HCT116 (cell line): ENCODE results near the gene CFAP99. TPM values are rescaled to one million over a fixed set of nuclear protein-coding genes. Genes with fewer than 3 reads are reported as not detected.

Source experiments
- ATAC-seq: fragments of 200-7000 bp; cut with Tn5 transposase; 2 replicates; pipeline ENCODE4 v1.9.1; 2020; ENCODE audit warnings: mild to moderate bottlenecking, moderate library complexity
- BruUV-seq: library from RNA; stranded (reverse); fragments of 400-500 nt; replicated peaks from 2 replicates; lab custom pipeline; 2021; lab: Mats Ljungman, UMichigan
- CTCF ChIA-PET: fragments of 300-600 bp; sonication (Branson Sonifier 250); formaldehyde crosslinking; loops from one replicate; lab custom pipeline; 2021; ENCODE audit warnings: antibody characterized with exemption; lab: Charles Lee
- POLR2A ChIA-PET: fragments of 300-600, 350-600 bp; sonication (Branson Sonifier 250); formaldehyde crosslinking; loops from one replicate; lab custom pipeline; 2021; ENCODE audit warnings: antibody characterized with exemption; lab: Charles Lee
- RAD21 ChIA-PET, 2 experiments: fragments of 300-600 bp; sonication (Branson Sonifier 250); formaldehyde crosslinking; loops; one replicate each; lab custom pipeline; 2023; ENCODE audit warnings: low total read pairs in 2 of 2; ENCODE audit not compliant: uncharacterized antibody in 2 of 2, unreplicated experiment in 2 of 2, low non-redundant PET in 1 of 2; lab: Charles Lee
- DNase-seq: peaks from one replicate; pipeline ENCODE4 v3.0.0-alpha.2; 2010; ENCODE audit warnings: low read depth, low spot score
- H2AFZ ChIP-seq: fragments of 200-600 bp; shearing (Covaris generic), sonication (generic); 2 replicates; pipeline ENCODE4 v1.6.1; 2017; ENCODE audit warnings: low read depth, mixed run types, mixed read lengths, antibody characterized with exemption, low read length; ENCODE audit not compliant: poor library complexity, severe bottlenecking
- H3K27ac ChIP-seq: 2 replicates; pipeline ENCODE4 v1.5.1; 2012; ENCODE audit warnings: low read depth, low read length
- H3K27me3 ChIP-seq: fragments of 200-600 bp; sonication (generic); 2 replicates; pipeline ENCODE4 v1.6.1; 2016; ENCODE audit warnings: mixed run types, low read length, mixed read lengths; ENCODE audit not compliant: insufficient read depth
- H3K36me3 ChIP-seq, 2 experiments: fragments of 200-500 bp in 1 of 2; fragments of 200-600 bp in 1 of 2; sonication (Bioruptor generic) in 1 of 2; sonication (generic) in 1 of 2; 2 replicates each; pipeline versions ENCODE4 v1.5.1 to v1.6.1; 2014 to 2016; ENCODE audit warnings: low read length in 2 of 2, inconsistent platforms in 1 of 2, mixed read lengths in 1 of 2, mixed run types in 1 of 2; ENCODE audit not compliant: insufficient read depth in 2 of 2, control insufficient read depth in 1 of 2
- H3K4me1 ChIP-seq, 2 experiments: fragments of 200-600 bp in 1 of 2; sonication (generic) in 1 of 2; 2 replicates each; pipeline versions ENCODE4 v1.5.1 to v1.6.1; 2012 to 2017; ENCODE audit warnings: low read length in 2 of 2, inconsistent platforms in 1 of 2, mild to moderate bottlenecking in 1 of 2, mixed read lengths in 1 of 2, mixed run types in 1 of 2, moderate library complexity in 1 of 2; ENCODE audit not compliant: insufficient read depth in 2 of 2, control insufficient read depth in 1 of 2
- H3K4me2 ChIP-seq: fragments of 200-600 bp; sonication (generic); 2 replicates; pipeline ENCODE4 v1.6.1; 2017; ENCODE audit warnings: mixed run types, low read length, mixed read lengths
- H3K4me3 ChIP-seq, 2 experiments: fragments of 200-600 bp in 1 of 2; sonication (generic) in 1 of 2; replicated peaks in 1 of 2; 2 replicates each; pipeline ENCODE4 v1.5.1; 2011 to 2016; ENCODE audit warnings: low read length in 2 of 2, control low read depth in 1 of 2, low read depth in 1 of 2, mild to moderate bottlenecking in 1 of 2, mixed read lengths in 1 of 2, mixed run types in 1 of 2
- H3K79me2 ChIP-seq: fragments of 200-600 bp; sonication (generic); 2 replicates; pipeline ENCODE4 v1.6.1; 2017; ENCODE audit warnings: mild to moderate bottlenecking, mixed run types, low read length, moderate library complexity, mixed read lengths; ENCODE audit not compliant: insufficient read depth
- H3K9ac ChIP-seq: fragments of 200-600 bp; sonication (generic); 2 replicates; pipeline ENCODE4 v1.6.1; 2016; ENCODE audit warnings: low read length, mixed read lengths
- H3K9me2 ChIP-seq: fragments of 200-600 bp; sonication (generic), shearing (Covaris generic); 2 replicates; pipeline ENCODE4 v1.6.1; 2017; ENCODE audit warnings: mixed run types, mild to moderate bottlenecking, moderate library complexity; ENCODE audit not compliant: insufficient read depth
- H3K9me3 ChIP-seq, 2 experiments: fragments of 200-500 bp in 1 of 2; fragments of 200-600 bp in 1 of 2; sonication (Bioruptor generic) in 1 of 2; sonication (generic) in 1 of 2; 2 replicates each; pipeline ENCODE4 v1.6.1; 2014 to 2017; ENCODE audit warnings: low read length in 2 of 2, mixed read lengths in 2 of 2, inconsistent platforms in 1 of 2, low read depth in 1 of 2, mild to moderate bottlenecking in 1 of 2, mixed run types in 1 of 2, moderate library complexity in 1 of 2; ENCODE audit not compliant: control insufficient read depth in 1 of 2, insufficient read depth in 1 of 2
- H4K20me1 ChIP-seq: fragments of 200-600 bp; sonication (generic), shearing (Covaris generic); 2 replicates; pipeline ENCODE4 v1.6.1; 2017; ENCODE audit warnings: mixed run types, mild to moderate bottlenecking, moderate library complexity; ENCODE audit not compliant: insufficient read depth
- ATF3 ChIP-seq: IDR thresholded peaks from 2 replicates; pipeline ENCODE4 v1.6.1; 2012
- CBX3 ChIP-seq: IDR thresholded peaks from 2 replicates; pipeline ENCODE4 v1.6.1; 2012; ENCODE audit warnings: low read depth
- CEBPB ChIP-seq: IDR thresholded peaks from 2 replicates; pipeline ENCODE4 v1.6.1; 2012; ENCODE audit warnings: low read depth
- CTCF ChIP-seq, 3 experiments: fragments of 200-600 bp in 1 of 3; sonication (generic) in 1 of 3; IDR thresholded peaks in 2 of 3; conservative IDR thresholded peaks in 1 of 3; 2 replicates each; pipeline ENCODE4 v1.5.1; 2012 to 2017; ENCODE audit warnings: low read depth in 2 of 3, low read length in 2 of 3, antibody characterized with exemption in 1 of 3, borderline replicate concordance in 1 of 3, control low read depth in 1 of 3, mild to moderate bottlenecking in 1 of 3, mixed read lengths in 1 of 3, mixed run types in 1 of 3, moderate library complexity in 1 of 3; ENCODE audit not compliant: insufficient read depth in 1 of 3
- EGR1 ChIP-seq: IDR thresholded peaks from 2 replicates; pipeline ENCODE4 v1.6.1; 2012; ENCODE audit warnings: low read depth
- ELF1 ChIP-seq: IDR thresholded peaks from 2 replicates; pipeline ENCODE4 v1.6.1; 2012; ENCODE audit warnings: low read depth, borderline replicate concordance
- EZH2 ChIP-seq: fragments of 200-600 bp; sonication (generic); IDR thresholded peaks from 2 replicates; pipeline ENCODE4 v1.6.1; 2017; ENCODE audit warnings: antibody characterized with exemption, mixed run types
- EZH2phosphoT487 ChIP-seq: fragments of 200-600 bp; IDR thresholded peaks from 2 replicates; pipeline ENCODE4 v1.6.1; 2018; ENCODE audit warnings: antibody characterized with exemption, borderline replicate concordance
- FOSL1 ChIP-seq: IDR thresholded peaks from 2 replicates; pipeline ENCODE4 v1.6.1; 2012; ENCODE audit warnings: low read depth
- JUND ChIP-seq: IDR thresholded peaks from 2 replicates; pipeline ENCODE4 v1.6.1; 2012
- POLR2A ChIP-seq: IDR thresholded peaks from 2 replicates; pipeline ENCODE4 v1.7.0; 2011; ENCODE audit warnings: borderline replicate concordance; ENCODE audit not compliant: insufficient read depth, insufficient read length; ENCODE audit errors: extremely low read depth
- POLR2AphosphoS5 ChIP-seq: IDR thresholded peaks from 2 replicates; pipeline ENCODE4 v1.6.1; 2011; ENCODE audit warnings: mild to moderate bottlenecking, low read depth, low read length, moderate library complexity
- RAD21 ChIP-seq: IDR thresholded peaks from 2 replicates; pipeline ENCODE4 v1.6.1; 2012; ENCODE audit warnings: low read depth, mild to moderate bottlenecking
- SIN3A ChIP-seq: IDR thresholded peaks from 2 replicates; pipeline ENCODE4 v1.6.1; 2012; ENCODE audit warnings: low read depth
- SRF ChIP-seq: IDR thresholded peaks from 2 replicates; pipeline ENCODE4 v1.6.1; 2012; ENCODE audit warnings: low read depth
- TCF7L2 ChIP-seq: IDR thresholded peaks from 2 replicates; pipeline ENCODE4 v1.7.0; 2011; ENCODE audit warnings: borderline replicate concordance, inconsistent platforms; ENCODE audit not compliant: insufficient read depth, insufficient read length; ENCODE audit errors: extremely low read depth
- YY1 ChIP-seq: IDR thresholded peaks from 2 replicates; pipeline ENCODE4 v1.6.1; 2011; ENCODE audit warnings: low read length, low read depth, moderate library complexity, mild to moderate bottlenecking; ENCODE audit not compliant: insufficient replicate concordance; ENCODE audit errors: extremely low read depth
- ZBTB33 ChIP-seq: IDR thresholded peaks from 2 replicates; pipeline ENCODE4 v1.6.1; 2011; ENCODE audit warnings: mild to moderate bottlenecking, low read length, moderate library complexity; ENCODE audit not compliant: insufficient replicate concordance; ENCODE audit errors: extremely low read depth
- ZFX ChIP-seq: fragments of 450-650 bp; IDR thresholded peaks from 2 replicates; pipeline ENCODE4 v1.6.1; 2017
- ZNF274 ChIP-seq: fragments of 200-500 bp; sonication (Bioruptor generic); IDR thresholded peaks from 2 replicates; pipeline ENCODE4 v1.6.1; 2014; ENCODE audit warnings: mild to moderate bottlenecking, low read depth, low read length, inconsistent platforms
- intact Hi-C: fragments of 100-400 bp; cut with micrococcal nuclease; formaldehyde crosslinking; loops from 2 replicates; pipeline ENCODE4 v1.10.0; 2022
- total RNA-seq: library from RNA; stranded (reverse); gene quantifications from one replicate; pipeline ENCODE4 v1.2.1, GENCODE V29; 2021; ENCODE audit not compliant: unreplicated experiment

The CFAP99 gene
- total RNA-seq, 1 experiment from 2014 or later = 0.42 TPM

GRCh38 chr4:2459589-2460349 lies 41.0 kb downstream of the CFAP99 start:
- Histone ChIP-seq H2AFZ (no peak overlapping the region), H3K4me3 (no peak overlapping the region), H3K4me2 (no peak overlapping the region), H3K4me1 (peaks cover 8 to 16% of the 10 kb centered on the region in 2 experiments; a peak in 3 of 4 replicates), H3K36me3 (no peaks in the 10 kb centered on the region), H3K9ac (no peak overlapping the region), H3K27ac (no peak overlapping the region), H3K79me2 (no peaks in the 10 kb centered on the region), H3K27me3 (no peaks in the 10 kb centered on the region), H3K9me2 (no peaks in the 10 kb centered on the region), H4K20me1 (no peaks in the 10 kb centered on the region), H3K9me3 (no peaks in the 10 kb centered on the region)
- POLR2A ChIA-PET = no interaction called here
- no peak for TF ChIP-seq JUND
- no peak for TF ChIP-seq CTCF (IDR thresholded peaks at IDR 0.05 in 2 of 3, conservative IDR thresholded peaks at IDR 0.05 in 1 of 3; ENCODE audit: borderline replicate concordance in 1 of 3, insufficient read depth in 1 of 3, low read depth in 2 of 3, low read length in 2 of 3)
- TF ChIP-seq ZFX = no peak
- no peak for TF ChIP-seq EZH2
- TF ChIP-seq YY1 = no peak
- TF ChIP-seq ZBTB33 = no peak
- TF ChIP-seq ATF3 = no peak
- no peak for TF ChIP-seq CBX3
- TF ChIP-seq RAD21 = no peak
- no peak for TF ChIP-seq SIN3A
- TF ChIP-seq EZH2phosphoT487 = no peak
- TF ChIP-seq POLR2A = no peak
- TF ChIP-seq FOSL1 = no peak
- no peak for TF ChIP-seq SRF
- TF ChIP-seq POLR2AphosphoS5 = no peak
- TF ChIP-seq EGR1 = no peak
- TF ChIP-seq CEBPB = no peak
- TF ChIP-seq ELF1 = no peak
- TF ChIP-seq TCF7L2 = no peak
- no peak for TF ChIP-seq ZNF274
- DNase-seq (no peak), ATAC-seq (no peak)
- CTCF ChIA-PET = no interaction called here
- RAD21 ChIA-PET = no interaction called here
- intact Hi-C loops = no loop called here
- no TSS peak for BruUV-seq
